WERI-Rb-1 (cell line): ENCODE measurements around the gene UGT1A1.

Experiments
- DNase-seq: peaks from one replicate; pipeline ENCODE4 v3.0.0-alpha.2; 2020
- H3K27ac ChIP-seq: fragments of 250-450 bp; sonication (Bioruptor Pico); 2 replicates; pipeline ENCODE4 v1.5.1; 2020; ENCODE audit warnings: mild to moderate bottlenecking, moderate library complexity
- H3K27me3 ChIP-seq: fragments of 250-450 bp; sonication (Bioruptor Pico); 2 replicates; pipeline ENCODE4 v1.5.1; 2021; ENCODE audit warnings: mild to moderate bottlenecking, low read depth, moderate library complexity; ENCODE audit not compliant: insufficient read depth, severe bottlenecking
- H3K36me3 ChIP-seq: fragments of 250-450 bp; sonication (Bioruptor Pico); 2 replicates; pipeline ENCODE4 v1.5.1; 2020; ENCODE audit warnings: mild to moderate bottlenecking, moderate library complexity
- H3K4me3 ChIP-seq: 2 replicates; pipeline ENCODE4 v1.5.1; 2011; ENCODE audit warnings: low read depth, mild to moderate bottlenecking, control low read depth, low read length
- H3K9me3 ChIP-seq: fragments of 250-450 bp; sonication (Bioruptor Pico); 2 replicates; pipeline ENCODE4 v1.5.1; 2021; ENCODE audit warnings: mild to moderate bottlenecking, moderate library complexity; ENCODE audit not compliant: severe bottlenecking
- CTCF ChIP-seq: IDR thresholded peaks from 2 replicates; pipeline ENCODE4 v1.5.1; 2011; ENCODE audit warnings: low read depth, mild to moderate bottlenecking, control low read depth, inconsistent platforms, low read length

UGT1A1 gene

GRCh38 chr2:233822101-233822771 is 62.2 kb downstream of the UGT1A1 start:
- Histone ChIP-seq H3K9me3 (no peaks in the 10 kb centered on the region), H3K27me3 (no peaks in the 10 kb centered on the region), H3K4me3 (no peak overlapping the region), H3K27ac (no peak overlapping the region), H3K36me3 (no peaks in the 10 kb centered on the region)
- peak; percentile 4 for DNase-seq
- no peak for TF ChIP-seq CTCF
